Measurements from ENCODE around the gene ICA1.

The ICA1 gene

DNA sequence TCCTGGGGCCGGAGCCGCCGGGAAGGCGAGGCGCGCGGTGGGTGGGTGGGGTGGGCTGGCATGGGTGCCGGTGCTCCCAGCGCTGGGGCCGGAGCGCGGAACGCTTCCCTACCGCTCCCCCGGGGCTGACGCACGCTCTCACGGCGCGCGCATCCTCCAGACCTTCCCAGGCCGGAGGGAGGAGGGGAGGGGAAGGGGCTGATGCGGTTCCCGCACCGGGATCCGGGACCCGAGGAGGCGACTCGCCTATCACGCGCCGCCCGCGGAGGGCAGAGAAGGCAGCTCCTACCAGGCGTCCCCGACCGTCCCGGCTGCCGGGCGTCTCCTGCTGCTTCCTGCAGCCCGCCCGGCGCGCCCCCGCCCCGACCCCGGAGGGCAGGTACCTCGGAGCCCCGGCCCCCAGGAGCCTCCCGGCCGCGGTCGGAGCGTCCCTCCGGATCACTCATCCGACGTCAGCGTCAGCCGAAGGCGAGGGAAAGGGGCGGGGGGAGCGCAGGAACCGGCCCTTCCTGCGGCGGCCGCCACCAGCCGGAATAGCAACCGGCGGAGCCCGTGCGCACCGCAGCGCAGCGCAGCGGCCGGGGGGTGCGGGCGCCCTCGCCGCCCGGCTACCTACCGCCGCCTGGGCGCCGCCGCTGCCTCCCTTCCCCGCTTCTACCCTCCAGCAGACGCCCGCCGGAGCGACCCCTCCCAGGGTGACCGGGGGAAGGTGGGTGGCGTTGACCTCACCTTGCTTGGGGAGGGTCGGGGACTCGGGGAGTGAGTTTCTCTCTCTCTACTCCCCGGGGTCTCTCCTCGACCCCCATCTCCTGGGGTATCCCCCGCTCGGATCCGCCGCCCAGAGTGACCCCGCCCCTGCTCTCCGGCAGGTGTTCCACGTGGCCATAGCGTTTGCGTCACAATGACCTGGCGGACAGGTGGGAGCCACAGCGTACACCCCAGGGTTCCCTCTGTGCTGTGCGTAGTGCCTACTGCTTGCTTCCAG lies at the start of gene ICA1:
Gene ICA1 (minus strand): TSS at position 457 of the 985 bp plus-strand sequence. CDS start 26,241 bp downstream, outside the sequence.
- no peaks in the 10 kb centered on the region for H3K9me2 ChIP-seq (replicated peaks; ENCODE audit: control insufficient read depth, low read length)
- H3K4me2 ChIP-seq (ENCODE audit: low read length): peak within 1 kb of the TSS; percentile 45
- H3K27ac ChIP-seq (ENCODE audit: low read depth, low read length): no peak within 1 kb of the TSS
- peaks cover 45% of the 10 kb centered on the region for H3K27me3 ChIP-seq (ENCODE audit: control insufficient read depth, low read length)
- H3K36me3 ChIP-seq (ENCODE audit: control insufficient read depth, low read length): no peaks in the 10 kb centered on the region
- H3K9me3 ChIP-seq (ENCODE audit: control insufficient read depth, insufficient read depth, low read length): no peaks in the 10 kb centered on the region
- H3K4me3 ChIP-seq (ENCODE audit: low read length): peak within 1 kb of the TSS; percentile 35
- TF ChIP-seq CTCF (IDR thresholded peaks at IDR 0.05; ENCODE audit: low read depth, low read length, poor library complexity, severe bottlenecking) (no peak), EZH2phosphoT487 (IDR thresholded peaks at IDR 0.05; ENCODE audit: borderline replicate concordance, low read length) (0 out of 2 replicates have a peak, but pooled peaks have one; percentile 37)
- no peaks in the 10 kb centered on the region for H3K4me1 ChIP-seq (ENCODE audit: control insufficient read depth, low read length)
- no peaks in the 10 kb centered on the region for H4K20me1 ChIP-seq (ENCODE audit: control insufficient read depth, insufficient read depth, low read depth, low read length)
- H3K79me2 ChIP-seq (ENCODE audit: control insufficient read depth, low read length): no peaks in the 10 kb centered on the region
- H3F3A ChIP-seq (ENCODE audit: control insufficient read depth, insufficient read depth): no peaks in the 10 kb centered on the region

DNA sequence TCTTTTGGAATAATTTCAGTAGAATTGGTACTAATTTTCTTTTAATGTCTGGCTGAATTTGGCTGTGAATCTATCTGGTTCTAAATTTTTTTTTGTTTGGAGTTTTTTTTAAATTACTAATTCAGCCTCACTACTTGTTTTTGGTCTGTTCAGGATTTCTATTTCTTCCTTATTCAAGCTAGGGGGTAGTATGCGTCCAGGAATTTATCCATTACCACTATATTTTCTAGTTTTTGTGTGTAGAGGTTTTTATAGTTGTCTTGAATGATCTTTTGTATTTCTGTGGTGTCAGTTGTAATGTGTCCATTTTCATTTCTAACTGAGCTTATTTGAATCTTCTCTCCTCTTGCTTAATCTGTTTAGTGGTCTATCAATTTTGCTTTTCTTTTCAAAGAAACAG lies 48.9 kb upstream of the ICA1 start:
- no peak for TF ChIP-seq EZH2phosphoT487 (IDR thresholded peaks at IDR 0.05; ENCODE audit: borderline replicate concordance, low read length)
- TF ChIP-seq CTCF (IDR thresholded peaks at IDR 0.05; ENCODE audit: low read depth, low read length, poor library complexity, severe bottlenecking): no peak
- H4K20me1 ChIP-seq (ENCODE audit: control insufficient read depth, insufficient read depth, low read depth, low read length): no peaks in the 10 kb centered on the region
- H3K4me2 ChIP-seq (ENCODE audit: low read length): no peak overlapping the region
- H3K9me3 ChIP-seq (ENCODE audit: control insufficient read depth, insufficient read depth, low read length): no peaks in the 10 kb centered on the region
- no peaks in the 10 kb centered on the region for H3F3A ChIP-seq (ENCODE audit: control insufficient read depth, insufficient read depth)
- H3K4me3 ChIP-seq (ENCODE audit: low read length): no peak overlapping the region
- no peaks in the 10 kb centered on the region for H3K79me2 ChIP-seq (ENCODE audit: control insufficient read depth, low read length)
- no peaks in the 10 kb centered on the region for H3K4me1 ChIP-seq (ENCODE audit: control insufficient read depth, low read length)
- H3K36me3 ChIP-seq (ENCODE audit: control insufficient read depth, low read length): no peaks in the 10 kb centered on the region
- H3K9me2 ChIP-seq (replicated peaks; ENCODE audit: control insufficient read depth, low read length): no peaks in the 10 kb centered on the region
- H3K27ac ChIP-seq (ENCODE audit: low read depth, low read length): no peak overlapping the region
- H3K27me3 ChIP-seq (ENCODE audit: control insufficient read depth, low read length): no peaks in the 10 kb centered on the region

- H4K20me1 ChIP-seq (ENCODE audit: control insufficient read depth, insufficient read depth, low read depth, low read length): no peaks in the 10 kb centered on the region
- H3K79me2 ChIP-seq (ENCODE audit: control insufficient read depth, low read length): no peaks in the 10 kb centered on the region
- H3K36me3 ChIP-seq (ENCODE audit: control insufficient read depth, low read length): no peaks in the 10 kb centered on the region
- H3K27ac ChIP-seq (ENCODE audit: low read depth, low read length): no peak overlapping the region
- no peaks in the 10 kb centered on the region for H3K9me3 ChIP-seq (ENCODE audit: control insufficient read depth, insufficient read depth, low read length)
- H3K9me2 ChIP-seq (replicated peaks; ENCODE audit: control insufficient read depth, low read length): no peaks in the 10 kb centered on the region
- H3K4me2 ChIP-seq (ENCODE audit: low read length): no peak overlapping the region
- TF ChIP-seq EZH2phosphoT487 (IDR thresholded peaks at IDR 0.05; ENCODE audit: borderline replicate concordance, low read length): no peak
- TF ChIP-seq CTCF (IDR thresholded peaks at IDR 0.05; ENCODE audit: low read depth, low read length, poor library complexity, severe bottlenecking): no peak
- no peaks in the 10 kb centered on the region for H3F3A ChIP-seq (ENCODE audit: control insufficient read depth, insufficient read depth)
- H3K4me1 ChIP-seq (ENCODE audit: control insufficient read depth, low read length): no peaks in the 10 kb centered on the region
- H3K27me3 ChIP-seq (ENCODE audit: control insufficient read depth, low read length): no peaks in the 10 kb centered on the region
- H3K4me3 ChIP-seq (ENCODE audit: low read length): no peak overlapping the region
Measured at GRCh38 chr7:8305625-8306388, 43.8 kb upstream of the ICA1 start.

Data from DOHH2 (cell line).